ENCODE results near the gene P4HA1. TPM values are rescaled to one million over a fixed set of nuclear protein-coding genes. Genes with fewer than 3 reads are reported as not detected.
"Not testable (repeated sequence)": the region's sequence is repeated elsewhere in the genome, so short reads cannot be mapped to it uniquely, and the experiment has no call there.

Gene P4HA1
- total RNA-seq, 1 donor from 2014 or later = 51.8 TPM

GRCh38 chr10:73054286-73054685 lies 42.4 kb downstream of the P4HA1 start:
- ATAC-seq = no peak
- DNase-seq (ENCODE audit: low spot score) = no peak
- intact Hi-C loops (cut with DNase I) = no loop called here

DNA sequence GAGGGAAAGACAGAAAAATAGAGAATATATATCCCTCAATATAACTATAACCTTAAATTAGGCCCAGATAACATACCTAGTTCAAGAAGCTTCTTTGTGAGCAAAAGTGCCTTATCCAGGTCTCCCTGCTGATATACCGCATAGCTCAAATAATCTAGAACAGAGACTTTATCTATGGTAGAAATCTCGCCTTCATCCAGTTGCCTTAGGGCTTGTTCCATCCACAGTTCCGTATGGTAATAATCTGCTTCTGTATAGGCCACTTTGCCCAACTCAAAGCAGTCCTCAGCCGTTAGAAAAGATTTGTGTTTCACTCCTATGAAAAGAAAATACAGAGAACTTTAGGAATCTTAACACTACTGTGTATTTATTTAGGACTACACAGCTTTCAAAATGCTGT lies 43.4 kb downstream of the P4HA1 start:
- no peak for DNase-seq (ENCODE audit: low spot score)
- intact Hi-C loops (cut with DNase I) = no loop called here
- no peak for ATAC-seq

GRCh38 chr10:73044378-73045285 lies 52.0 kb downstream of the P4HA1 start:
- intact Hi-C loops (cut with DNase I) = no loop called here
- DNase-seq (ENCODE audit: low spot score) (no peak), ATAC-seq (peak; percentile 81)

GRCh38 chr10:73043766-73044377 lies 52.8 kb downstream of the P4HA1 start:
- DNase-seq (ENCODE audit: low spot score) = no peak
- ATAC-seq = no peak
- intact Hi-C loops (cut with DNase I) = no loop called here

DNA sequence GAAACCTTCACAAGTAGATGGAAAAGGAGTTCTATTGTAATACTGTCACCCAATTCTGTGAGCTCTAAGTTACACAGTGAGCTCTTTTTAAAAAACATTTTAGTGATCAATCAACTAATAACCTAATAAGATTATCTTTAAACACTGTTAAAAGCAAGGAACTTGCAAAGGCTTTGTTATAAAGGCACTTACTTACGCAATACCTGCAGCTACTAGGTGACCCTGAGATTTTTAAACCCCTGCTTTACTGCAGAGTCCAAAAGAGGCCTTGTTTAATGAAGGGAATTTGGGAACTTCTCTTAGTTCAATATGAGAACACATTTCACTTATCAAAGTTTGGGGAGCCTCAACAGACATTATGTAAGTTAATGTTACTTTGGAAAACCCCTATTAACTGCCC lies 53.3 kb downstream of the P4HA1 start:
- intact Hi-C loops (cut with DNase I) = no loop called here

GRCh38 chr10:73042130-73042529 lies 54.5 kb downstream of the P4HA1 start:
- intact Hi-C loops (cut with DNase I) = no loop called here
- no peak for ATAC-seq
- no peak for DNase-seq (ENCODE audit: low spot score)

More for the DNA sequence above, 53.3 kb downstream of the P4HA1 start:
- DNase-seq (ENCODE audit: low spot score) (no peak), ATAC-seq (no peak)

DNA sequence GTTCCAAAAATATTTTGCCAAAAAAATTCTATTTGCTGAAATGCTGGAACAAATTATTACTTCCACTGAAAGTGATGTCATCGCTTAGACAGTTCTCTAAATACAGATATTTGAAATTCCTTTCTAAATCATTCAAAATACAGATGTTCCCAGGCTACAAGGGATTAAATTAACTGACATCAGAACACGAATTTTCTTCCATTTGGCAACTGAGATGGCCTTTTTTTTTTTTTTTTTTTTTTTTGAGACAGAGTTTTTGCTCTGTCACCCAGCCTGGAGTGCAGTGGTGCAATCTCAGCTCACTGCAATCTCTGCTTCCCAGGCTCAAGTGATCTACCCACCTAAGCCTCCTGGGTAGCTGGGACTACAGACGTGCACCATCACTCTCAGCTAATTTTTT lies 57.0 kb downstream of the P4HA1 start:
- peak; percentile 90 for ATAC-seq
- intact Hi-C loops (cut with DNase I) = no loop called here

DNA sequence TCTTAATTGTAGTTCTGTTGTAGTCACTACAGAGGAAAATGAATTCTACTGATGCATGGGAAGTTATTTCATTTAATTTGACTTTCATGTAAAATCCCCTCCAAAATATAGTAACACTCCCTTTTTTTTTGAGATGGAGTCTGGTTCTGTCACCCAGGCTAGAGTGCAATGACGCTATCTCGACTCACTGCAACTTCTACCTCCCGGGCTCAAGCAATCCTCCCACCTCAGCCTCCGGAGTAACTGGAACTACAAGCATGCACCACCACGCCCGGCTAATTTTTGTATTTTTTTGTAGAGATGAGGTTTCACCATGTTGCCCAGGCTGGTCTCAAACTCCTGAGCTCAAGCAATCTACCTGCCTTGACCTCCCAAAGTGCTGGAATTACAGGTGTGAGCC lies 60.4 kb downstream of the P4HA1 start:
- DNase-seq (ENCODE audit: low spot score); intact Hi-C loops (cut with DNase I); ATAC-seq: not testable (repeated sequence)

More for the DNA sequence above, 57.0 kb downstream of the P4HA1 start:
- no peak for DNase-seq (ENCODE audit: low spot score)

DNA sequence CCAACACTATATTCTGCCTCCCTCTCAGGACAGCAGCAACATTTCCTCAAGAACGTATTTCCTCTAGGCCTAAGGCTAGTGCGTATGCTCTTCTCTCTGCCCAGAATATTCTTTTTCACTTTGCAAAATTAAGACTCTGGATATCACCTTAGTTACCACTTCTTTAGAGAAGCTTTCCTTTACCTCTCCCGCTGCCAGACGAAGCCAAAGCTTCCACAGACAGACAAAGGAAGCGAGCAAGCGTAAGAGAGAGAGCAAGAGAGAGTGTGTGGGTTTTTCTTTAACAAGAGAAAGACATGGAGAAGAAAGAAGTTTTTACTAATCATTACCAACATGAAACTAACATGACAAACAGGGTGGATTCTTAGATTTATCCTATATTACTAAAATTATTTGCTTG lies 64.1 kb downstream of the P4HA1 start:
- intact Hi-C loops (cut with DNase I) = no loop called here
- ATAC-seq (no peak), DNase-seq (ENCODE audit: low spot score) (no peak)

DNA sequence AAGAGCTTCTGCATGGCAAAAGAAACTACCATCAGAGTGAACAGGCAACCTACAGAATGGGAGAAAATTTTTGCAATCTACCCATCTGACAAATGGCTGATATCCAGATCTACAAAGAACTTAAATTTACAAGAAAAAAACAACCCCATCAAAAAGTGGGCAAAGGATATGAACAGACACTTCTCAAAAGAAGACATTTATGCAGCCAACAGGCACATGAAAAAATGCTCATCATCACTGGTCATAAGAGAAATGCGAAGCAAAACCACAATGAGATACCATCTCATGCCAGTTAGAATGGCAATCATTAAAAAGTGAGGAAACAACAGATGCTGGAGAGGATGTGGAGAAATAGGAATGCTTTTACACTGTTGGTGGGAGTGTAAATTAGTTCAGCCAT lies 70.0 kb downstream of the P4HA1 start:
- intact Hi-C loops (cut with DNase I); ATAC-seq; DNase-seq (ENCODE audit: low spot score): not testable (repeated sequence)

DNA sequence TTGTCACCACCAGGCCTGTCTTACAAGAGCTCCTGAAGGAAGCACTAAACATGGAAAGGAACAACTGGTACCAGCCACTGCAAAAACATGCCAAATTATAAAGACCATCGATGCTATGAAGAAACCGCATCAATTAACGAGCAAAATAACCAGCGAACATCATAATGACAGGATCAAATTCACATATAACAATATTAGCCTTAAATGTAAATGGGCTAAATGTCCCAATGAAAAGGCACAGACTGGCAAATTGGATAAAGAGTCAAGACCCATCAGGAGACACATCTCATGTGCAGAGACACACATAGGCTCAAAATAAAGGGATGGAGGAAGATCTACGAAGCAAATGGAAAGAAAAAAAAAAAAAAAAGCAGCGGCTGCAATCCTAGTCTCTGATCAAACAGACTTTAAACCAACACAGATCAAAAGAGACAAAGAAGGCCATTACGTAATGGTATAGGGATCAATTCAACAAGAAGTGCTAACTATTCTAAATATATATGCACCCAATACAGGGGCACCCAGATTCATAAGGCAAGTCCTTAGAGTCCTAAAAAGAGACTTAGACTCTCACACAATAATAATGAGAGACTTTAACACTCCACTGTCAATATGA lies 73.1 kb downstream of the P4HA1 start:
- DNase-seq (ENCODE audit: low spot score); intact Hi-C loops (cut with DNase I); ATAC-seq: not testable (repeated sequence)

DNA sequence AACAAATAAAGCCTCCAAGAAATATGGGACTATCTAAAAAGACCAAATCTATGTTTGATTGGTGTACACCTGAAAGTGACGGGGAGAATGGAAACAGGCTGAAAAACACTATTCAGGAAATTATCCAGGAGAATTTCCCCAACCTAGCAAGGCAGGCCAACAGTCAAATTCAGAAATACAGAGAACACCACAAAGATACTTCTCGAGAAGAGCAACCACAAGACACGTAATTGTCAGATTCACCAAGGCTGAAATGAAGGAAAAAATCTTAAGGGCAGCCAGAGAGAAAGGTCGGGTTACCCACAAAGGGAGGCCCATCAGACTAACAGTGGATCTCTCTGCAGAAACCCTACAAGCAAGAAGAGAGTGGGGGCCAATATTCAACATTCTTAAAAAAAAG lies 73.7 kb downstream of the P4HA1 start:
- intact Hi-C loops (cut with DNase I); ATAC-seq; DNase-seq (ENCODE audit: low spot score): not testable (repeated sequence)

- intact Hi-C loops (cut with DNase I); DNase-seq (ENCODE audit: low spot score): not testable (repeated sequence)
Measured at GRCh38 chr10:73021538-73022164, 75.0 kb downstream of the P4HA1 start.

GRCh38 chr10:73021050-73021449 lies 75.6 kb downstream of the P4HA1 start:
- ATAC-seq (no peak), DNase-seq (ENCODE audit: low spot score) (no peak)
- intact Hi-C loops (cut with DNase I) = no loop called here

More at GRCh38 chr10:73021538-73022164, 75.0 kb downstream of the P4HA1 start:
- ATAC-seq = not testable (repeated sequence)

- intact Hi-C loops (cut with DNase I) = no loop called here
- ATAC-seq (no peak), DNase-seq (ENCODE audit: low spot score) (no peak)
Measured at GRCh38 chr10:73019100-73019499, 77.6 kb downstream of the P4HA1 start.

DNA sequence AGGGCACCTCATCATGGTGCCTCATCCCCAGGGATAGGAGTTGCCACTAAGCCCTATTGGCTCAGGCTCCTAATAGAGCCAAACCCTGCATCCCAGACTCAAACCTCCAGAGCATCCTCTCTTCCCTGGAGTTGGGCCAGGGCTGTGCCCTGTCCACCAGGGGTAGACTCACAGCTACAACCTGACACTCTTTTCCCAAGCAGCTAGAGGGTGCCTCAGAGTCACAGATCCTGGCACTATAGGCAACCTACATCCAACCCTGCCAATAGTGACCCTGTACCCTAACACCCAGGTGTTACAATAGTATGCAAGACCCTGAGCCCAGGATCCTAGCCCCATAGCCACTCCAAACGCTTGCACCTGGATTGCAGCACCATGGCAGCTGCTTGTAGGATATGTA lies 78.0 kb downstream of the P4HA1 start:
- ATAC-seq (no peak), DNase-seq (ENCODE audit: low spot score) (no peak)
- intact Hi-C loops (cut with DNase I) = no loop called here

GRCh38 chr10:73017955-73018480 lies 78.6 kb downstream of the P4HA1 start:
- intact Hi-C loops (cut with DNase I) = no loop called here
- no peak for ATAC-seq
- no peak for DNase-seq (ENCODE audit: low spot score)

DNA sequence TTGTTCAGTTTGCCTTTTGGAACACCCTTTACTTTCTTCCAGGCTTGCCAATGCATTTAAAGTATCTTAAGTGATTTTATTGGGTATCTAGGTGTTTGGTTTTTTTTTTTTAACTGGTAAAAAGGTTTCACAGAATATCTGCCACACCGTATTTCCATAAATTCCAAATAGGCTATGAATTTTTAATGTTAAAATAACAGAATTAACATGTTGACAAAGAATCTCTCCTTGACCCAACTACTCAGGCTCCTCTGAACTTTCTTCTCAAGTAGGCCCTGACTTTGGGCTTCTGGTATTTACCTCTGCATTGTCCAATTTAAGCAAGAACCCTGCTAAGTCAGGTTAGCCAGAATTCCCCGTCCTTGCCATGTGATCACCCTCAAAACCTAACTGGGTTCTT lies 80.9 kb downstream of the P4HA1 start:
- intact Hi-C loops (cut with DNase I) = no loop called here
- no peak for DNase-seq (ENCODE audit: low spot score)
- no peak for ATAC-seq

- intact Hi-C loops (cut with DNase I) = no loop called here
- no peak for DNase-seq (ENCODE audit: low spot score)
- no peak for ATAC-seq
Measured at GRCh38 chr10:73003822-73004221, 92.8 kb downstream of the P4HA1 start.
